Psoas muscle (tissue), 8 donors: ENCODE results near the gene CNOT6. TPM values are rescaled to one million over a fixed set of nuclear protein-coding genes. Genes with fewer than 3 reads are reported as not detected.
A peak's percentile ranks its signal among the peaks of the same experiment; 100 is the strongest.
"Not testable (repeated sequence)": the region's sequence is repeated elsewhere in the genome, so short reads cannot be mapped to it uniquely, and the experiment has no call there.

ENCODE experiments used
- ATAC-seq, 4 donors: fragments of 200-7000 bp; cut with Tn5 transposase; one replicate each; pipeline ENCODE4 v1.9.1; 2020; ENCODE audit warnings: moderate library complexity in 3 of 4, mild to moderate bottlenecking in 2 of 4
- DNase-seq, 2 donors: peaks; one replicate each; pipeline ENCODE4 v3.0.0-alpha.2; 2020
- H3K27ac ChIP-seq: fragments of 200-600 bp; one replicate; pipeline ENCODE4 v1.8.0; 2022
- H3K27me3 ChIP-seq, 3 donors: fragments of 200-600 bp in 1 of 3; one replicate each; pipeline versions ENCODE4 v1.6.1 to v1.8.0; 2013 to 2022; ENCODE audit warnings: low read length in 2 of 3, mild to moderate bottlenecking in 2 of 3, moderate library complexity in 1 of 3; ENCODE audit not compliant: insufficient read depth in 3 of 3
- H3K36me3 ChIP-seq, 2 donors: fragments of 200-600 bp in 1 of 2; one replicate each; pipeline versions ENCODE4 v1.6.1 to v1.8.0; 2013 to 2022; ENCODE audit warnings: low read depth in 1 of 2, mild to moderate bottlenecking in 1 of 2, moderate library complexity in 1 of 2; ENCODE audit not compliant: insufficient read depth in 1 of 2
- H3K4me1 ChIP-seq: fragments of 200-600 bp; one replicate; pipeline ENCODE4 v1.8.0; 2022
- H3K4me3 ChIP-seq: fragments of 200-600 bp; one replicate; pipeline ENCODE4 v1.8.0; 2022; ENCODE audit warnings: mild to moderate bottlenecking
- H3K9me3 ChIP-seq: fragments of 200-600 bp; one replicate; pipeline ENCODE4 v1.8.0; 2022
- CTCF ChIP-seq: fragments of 200-600 bp; IDR thresholded peaks from one replicate; pipeline ENCODE4 v1.8.0; 2022; ENCODE audit warnings: antibody characterized with exemption
- WGBS, 3 donors: extraction: QIAGEN DNeasy Blood & Tissue Kit; methylation state at CpG; one replicate each; pipeline versions ENCODE4 v1.1.6 to v1.1.7; 2013; 5-methylcytosine and 5-hydroxymethylcytosine counted together
- intact Hi-C, 2 donors: fragments of 100-400 bp; cut with DNase I; formaldehyde crosslinking; loops; one replicate each; pipeline versions ENCODE4 v1.11.0 to v1.14.2; 2022
- polyA plus RNA-seq, 3 donors: library from polyadenylated mRNA; stranded (reverse); fragments of 200-250 nt; gene quantifications; one replicate each; pipeline ENCODE4 v1.2.3, GENCODE V29; 2013
- total RNA-seq, 4 donors: library from RNA; stranded (reverse); fragmentation: NEBNext Ultra II Directional in 2 of 4; extraction: Animal tissue kit (Norgen Biotek cat#: 25700) in 2 of 4; gene quantifications; one replicate each; pipeline versions ENCODE4 v1.2.1 to v1.2.4, GENCODE V29; 2021 to 2023
- donor health status: healthy with polysubstance abuse.
- donor health status: DM: no; HTN: no; CAD: no; lungs with moderate emphysema.
- donor health status: Bipolar disorder and iron deficiency.
- donor health status: healthy.
- donor health status: DM: yes; HTN: yes; CAD: no.
- donor health status: DM: no; HTN: no; CAD: no.
- donor health status: DM: no; HTN: no; CAD: no.
- donor health status: DM: yes; HTN: yes; CAD: no.

CNOT6 gene
- total and polyA plus RNA-seq, 7 donors: 3.6 to 13.7 (median 8.7) TPM

GRCh38 chr5:180495991-180496741 is 2.0 kb downstream of the CNOT6 start:
- H3K4me3 ChIP-seq: peak overlapping the region; percentile 99
- no peak for TF ChIP-seq CTCF
- peaks cover 19% of the 10 kb centered on the region for H3K4me1 ChIP-seq
- intact Hi-C loops: no loop called here
- 77 to 82% (median 77%) methylated on average over 18 of the region's 18 CpGs for WGBS, 3 donors
- H3K36me3 ChIP-seq: peaks cover 0 to 6% of the 10 kb centered on the region in 2 donors
- no peaks in the 10 kb centered on the region for H3K27me3 ChIP-seq
- no peaks in the 10 kb centered on the region for H3K9me3 ChIP-seq
- H3K27ac ChIP-seq: no peak overlapping the region
- DNase-seq (no peak), ATAC-seq (no peak)

- 87 to 91% (median 89%) methylated on average over 9 of the region's 9 CpGs for WGBS, 3 donors
- H3K4me1 ChIP-seq: peaks cover 19% of the 10 kb centered on the region
- DNase-seq, H3K27me3 ChIP-seq, intact Hi-C loops, H3K4me3 ChIP-seq, ATAC-seq, H3K27ac ChIP-seq, H3K9me3 ChIP-seq, H3K36me3 ChIP-seq: not testable (repeated sequence)
Measured at GRCh38 chr5:180496806-180497205, 2.6 kb downstream of the CNOT6 start.

- DNase-seq, ATAC-seq, intact Hi-C loops, H3K27ac ChIP-seq, H3K36me3 ChIP-seq, H3K27me3 ChIP-seq, H3K9me3 ChIP-seq, H3K4me3 ChIP-seq: not testable (repeated sequence)
- WGBS, 3 donors: 81 to 84% (median 81%) methylated on average over 7 of the region's 7 CpGs
- peaks cover 19% of the 10 kb centered on the region for H3K4me1 ChIP-seq
Measured at GRCh38 chr5:180497865-180498264, 3.7 kb downstream of the CNOT6 start.

- no peak for TF ChIP-seq CTCF
- 90 to 96% (median 92%) methylated on average over 3 of the region's 3 CpGs for WGBS, 3 donors
- intact Hi-C loops: no loop called here
- no peaks in the 10 kb centered on the region for H3K27me3 ChIP-seq
- H3K4me1 ChIP-seq: peaks cover 19% of the 10 kb centered on the region
- H3K27ac ChIP-seq: no peak overlapping the region
- DNase-seq (no peak), ATAC-seq (no peak)
- peaks cover 0 to 6% of the 10 kb centered on the region in 2 donors for H3K36me3 ChIP-seq
- H3K4me3 ChIP-seq: no peak overlapping the region
- no peaks in the 10 kb centered on the region for H3K9me3 ChIP-seq
Measured at GRCh38 chr5:180498378-180498777, 4.2 kb downstream of the CNOT6 start.

GRCh38 chr5:180499684-180500083 is 5.5 kb downstream of the CNOT6 start:
- Histone ChIP-seq H3K4me1 (peaks cover 19% of the 10 kb centered on the region), H3K4me3 (no peak overlapping the region), H3K27me3 (no peaks in the 10 kb centered on the region), H3K27ac (no peak overlapping the region), H3K9me3 (no peaks in the 10 kb centered on the region), H3K36me3 (peaks cover 0 to 6% of the 10 kb centered on the region in 2 donors)
- TF ChIP-seq CTCF: no peak
- ATAC-seq (no peak), DNase-seq (no peak)
- 44 to 53% (median 48%) methylated on average over 3 of the region's 3 CpGs for WGBS, 3 donors
- intact Hi-C loops: no loop called here

GRCh38 chr5:180500300-180500699 is 6.1 kb downstream of the CNOT6 start:
- DNase-seq, H3K27ac ChIP-seq, H3K36me3 ChIP-seq, H3K4me3 ChIP-seq, ATAC-seq, H3K9me3 ChIP-seq, intact Hi-C loops, H3K27me3 ChIP-seq: not testable (repeated sequence)
- WGBS, 3 donors: 91 to 94% (median 92%) methylated on average over 9 of the region's 9 CpGs
- peaks cover 19% of the 10 kb centered on the region for H3K4me1 ChIP-seq
